ENCODE results near the gene PFKFB2. TPM values are rescaled to one million over a fixed set of nuclear protein-coding genes. Genes with fewer than 3 reads are reported as not detected.

Gene PFKFB2
- total RNA-seq, 1 experiment from 2014 or later, result 35.6 TPM

DNA sequence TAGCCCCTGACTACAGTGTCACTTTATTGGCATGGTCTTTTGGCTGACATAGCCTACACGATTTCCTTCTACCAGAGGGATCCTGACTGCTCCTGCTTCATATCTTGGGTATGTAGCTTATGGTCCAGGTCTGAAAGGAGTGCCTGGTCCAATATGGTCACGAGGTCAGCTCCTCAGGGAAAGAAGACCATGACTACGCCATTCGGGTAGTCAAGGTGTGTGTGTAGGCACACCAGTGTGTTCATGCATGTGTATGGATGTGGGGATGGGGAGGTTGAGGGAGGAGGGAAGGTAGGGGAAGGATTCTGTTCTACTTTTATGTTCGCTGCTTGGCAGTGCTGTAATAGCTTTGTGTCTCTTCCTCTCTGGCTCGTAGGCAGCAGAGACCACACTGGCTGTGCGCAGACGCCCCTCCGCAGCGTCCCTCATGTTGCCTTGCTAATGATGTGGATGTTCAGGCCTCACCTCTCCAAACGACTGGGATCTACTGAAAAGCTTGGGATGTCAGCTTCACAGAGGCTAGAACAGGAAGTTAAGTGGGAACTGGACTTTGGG, 25.6 kb downstream of the PFKFB2 start:
- ATAC-seq, result no peak
- BruUV-seq (replicated peaks), result no TSS peak
- intact Hi-C loops (cut with micrococcal nuclease; ENCODE audit: unreplicated experiment), result no loop called here
- peaks cover 2% of the 10 kb centered on the region for H3K36me3 ChIP-seq (ENCODE audit: control insufficient read depth, insufficient read depth, low read length)
- POLR2A ChIA-PET, result no interaction called here
- DNase-seq (ENCODE audit: low read depth, low spot score), result no peak
- H3K9me3 ChIP-seq (ENCODE audit: control insufficient read depth, insufficient read depth, low read depth, low read length), result no peaks in the 10 kb centered on the region
- no peak overlapping the region for H3K27ac ChIP-seq (ENCODE audit: low read length)
- CTCF ChIA-PET, result no interaction called here
- in situ Hi-C loops (cut with HindIII; ENCODE audit: low pct_unique_long_range_greater_than_20kb, low sequenced_read_pairs), result no loop called here
- no peaks in the 10 kb centered on the region for H3K27me3 ChIP-seq (ENCODE audit: control insufficient read depth, insufficient read depth, low read length)
- no peaks in the 10 kb centered on the region for H3K4me1 ChIP-seq (ENCODE audit: control insufficient read depth, insufficient read depth, low read length)
- no peak for TF ChIP-seq TCF7L2 (IDR thresholded peaks at IDR 0.05; ENCODE audit: low read depth, low read length)
- no peak for TF ChIP-seq POLR2AphosphoS5 (IDR thresholded peaks at IDR 0.05; ENCODE audit: low read depth, low read length)
- TF ChIP-seq, protein P1, sequence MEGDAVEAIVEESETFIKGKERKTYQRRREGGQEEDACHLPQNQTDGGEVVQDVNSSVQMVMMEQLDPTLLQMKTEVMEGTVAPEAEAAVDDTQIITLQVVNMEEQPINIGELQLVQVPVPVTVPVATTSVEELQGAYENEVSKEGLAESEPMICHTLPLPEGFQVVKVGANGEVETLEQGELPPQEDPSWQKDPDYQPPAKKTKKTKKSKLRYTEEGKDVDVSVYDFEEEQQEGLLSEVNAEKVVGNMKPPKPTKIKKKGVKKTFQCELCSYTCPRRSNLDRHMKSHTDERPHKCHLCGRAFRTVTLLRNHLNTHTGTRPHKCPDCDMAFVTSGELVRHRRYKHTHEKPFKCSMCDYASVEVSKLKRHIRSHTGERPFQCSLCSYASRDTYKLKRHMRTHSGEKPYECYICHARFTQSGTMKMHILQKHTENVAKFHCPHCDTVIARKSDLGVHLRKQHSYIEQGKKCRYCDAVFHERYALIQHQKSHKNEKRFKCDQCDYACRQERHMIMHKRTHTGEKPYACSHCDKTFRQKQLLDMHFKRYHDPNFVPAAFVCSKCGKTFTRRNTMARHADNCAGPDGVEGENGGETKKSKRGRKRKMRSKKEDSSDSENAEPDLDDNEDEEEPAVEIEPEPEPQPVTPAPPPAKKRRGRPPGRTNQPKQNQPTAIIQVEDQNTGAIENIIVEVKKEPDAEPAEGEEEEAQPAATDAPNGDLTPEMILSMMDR (IDR thresholded peaks at IDR 0.05), result no peak
- no peak for TF ChIP-seq REST (IDR thresholded peaks at IDR 0.05; ENCODE audit: insufficient read depth in 1 of 2, low read depth in 2 of 2, low read length in 1 of 2)
- TF ChIP-seq SIN3A (IDR thresholded peaks at IDR 0.05; ENCODE audit: borderline replicate concordance, insufficient read depth, low read depth, low read length), result no peak
- no peak overlapping the region for H3K4me3 ChIP-seq (ENCODE audit: low read depth in 2 of 2, low read length in 2 of 2)

DNA sequence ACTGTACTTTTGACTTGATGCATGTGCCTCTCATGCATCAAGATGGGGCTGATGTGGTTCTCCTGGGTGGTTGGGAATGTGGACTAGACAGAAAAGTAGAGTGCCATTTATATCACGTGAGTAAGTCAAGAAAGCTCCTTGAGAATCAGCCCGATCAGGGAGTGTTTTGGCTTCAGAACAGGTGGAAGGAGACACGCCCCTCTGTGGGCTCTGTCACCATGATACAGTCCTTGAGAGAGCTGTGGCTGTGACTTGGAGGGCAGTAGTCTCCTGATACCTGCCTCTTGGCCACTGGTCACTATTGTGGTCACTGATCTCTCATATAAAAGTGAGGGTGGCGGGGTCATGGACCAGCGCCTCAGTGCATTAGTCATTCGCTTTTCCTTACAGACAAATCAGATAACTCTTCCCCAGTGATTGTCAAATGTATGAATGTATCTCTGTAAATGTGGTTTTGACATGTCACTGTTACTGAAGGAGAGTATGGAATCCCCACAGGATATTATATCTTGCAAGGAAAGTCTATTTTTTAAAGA, 26.7 kb downstream of the PFKFB2 start:
- ChIA-PET CTCF (no interaction called here), POLR2A (no interaction called here)
- ATAC-seq (no peak), DNase-seq (ENCODE audit: low read depth, low spot score) (no peak)
- BruUV-seq (replicated peaks), result no TSS peak
- H3K9me3 ChIP-seq (ENCODE audit: control insufficient read depth, insufficient read depth, low read depth, low read length), result no peaks in the 10 kb centered on the region
- no peak for TF ChIP-seq SIN3A (IDR thresholded peaks at IDR 0.05; ENCODE audit: borderline replicate concordance, insufficient read depth, low read depth, low read length)
- no peak for TF ChIP-seq REST (IDR thresholded peaks at IDR 0.05; ENCODE audit: insufficient read depth in 1 of 2, low read depth in 2 of 2, low read length in 1 of 2)
- intact Hi-C loops (cut with micrococcal nuclease; ENCODE audit: unreplicated experiment) (no loop called here), in situ Hi-C loops (cut with HindIII; ENCODE audit: low pct_unique_long_range_greater_than_20kb, low sequenced_read_pairs) (no loop called here)
- H3K4me1 ChIP-seq (ENCODE audit: control insufficient read depth, insufficient read depth, low read length), result 0 out of 2 replicates have a peak, but pooled peaks cover 2% of the 10 kb centered on the region
- H3K36me3 ChIP-seq (ENCODE audit: control insufficient read depth, insufficient read depth, low read length), result peaks cover 2% of the 10 kb centered on the region; the same call in 1 of the 2 replicates
- H3K27me3 ChIP-seq (ENCODE audit: control insufficient read depth, insufficient read depth, low read length), result no peaks in the 10 kb centered on the region
- H3K27ac ChIP-seq (ENCODE audit: low read length), result no peak overlapping the region
- H3K4me3 ChIP-seq (ENCODE audit: low read depth in 2 of 2, low read length in 2 of 2), result no peak overlapping the region
